Measurements from ENCODE around the gene EFNB3. TPM values are rescaled to one million over a fixed set of nuclear protein-coding genes. Genes with fewer than 3 reads are reported as not detected.

The EFNB3 gene
- total RNA-seq, 1 experiment from 2014 or later: 5.1 TPM

GRCh38 chr17:7719661-7720060 is 14.7 kb downstream of the EFNB3 start:
- Histone ChIP-seq H3K9me3 (no peaks in the 10 kb centered on the region), H3K36me3 (ENCODE audit: control insufficient read depth, insufficient read depth, low read length) (no peaks in the 10 kb centered on the region), H3K27me3 (replicated peaks; ENCODE audit: control insufficient read depth, insufficient read depth, low read length) (no peaks in the 10 kb centered on the region), H3K4me1 (no peaks in the 10 kb centered on the region), H3K4me3 (ENCODE audit: low read depth, low read length) (no peak overlapping the region)
- Mint-ChIP-seq H3K4me1 (ENCODE audit: low read depth, unreplicated experiment) (no peaks in the 10 kb centered on the region), H3K27me3 (ENCODE audit: insufficient read depth, unreplicated experiment) (peaks cover 4% of the 10 kb centered on the region), H3K36me3 (ENCODE audit: insufficient read depth, unreplicated experiment) (no peaks in the 10 kb centered on the region), H3K27ac (ENCODE audit: unreplicated experiment) (no peak overlapping the region), H3K9me3 (ENCODE audit: unreplicated experiment) (no peaks in the 10 kb centered on the region), H3K4me3 (ENCODE audit: unreplicated experiment) (no peak overlapping the region)
- no TSS peak for BruUV-seq (replicated peaks)
- CTCF ChIA-PET: no interaction called here
- TF ChIP-seq CTCF (IDR thresholded peaks at IDR 0.05; ENCODE audit: insufficient read depth in 1 of 2, low read depth in 1 of 2, low read length in 1 of 2, severe bottlenecking in 1 of 2, unreplicated experiment in 1 of 2): no peak
- POLR2A ChIA-PET: no interaction called here
- DNase-seq: no peak
- intact Hi-C loops (cut with micrococcal nuclease; ENCODE audit: unreplicated experiment): no loop called here

GRCh38 chr17:7720125-7720524 is 15.1 kb downstream of the EFNB3 start:
- Histone ChIP-seq H3K36me3 (ENCODE audit: control insufficient read depth, insufficient read depth, low read length) (no peaks in the 10 kb centered on the region), H3K4me1 (no peaks in the 10 kb centered on the region), H3K27me3 (replicated peaks; ENCODE audit: control insufficient read depth, insufficient read depth, low read length) (no peaks in the 10 kb centered on the region), H3K4me3 (ENCODE audit: low read depth, low read length) (no peak overlapping the region), H3K9me3 (no peaks in the 10 kb centered on the region)
- no peak overlapping the region for H3K27ac Mint-ChIP-seq (ENCODE audit: unreplicated experiment)
- H3K27me3 Mint-ChIP-seq (ENCODE audit: insufficient read depth, unreplicated experiment): peaks cover 4% of the 10 kb centered on the region
- no peaks in the 10 kb centered on the region for H3K4me1 Mint-ChIP-seq (ENCODE audit: low read depth, unreplicated experiment)
- BruUV-seq (replicated peaks): no TSS peak
- no peak overlapping the region for H3K4me3 Mint-ChIP-seq (ENCODE audit: unreplicated experiment)
- no peak for DNase-seq
- no peak for TF ChIP-seq CTCF (IDR thresholded peaks at IDR 0.05; ENCODE audit: insufficient read depth in 1 of 2, low read depth in 1 of 2, low read length in 1 of 2, severe bottlenecking in 1 of 2, unreplicated experiment in 1 of 2)
- no peaks in the 10 kb centered on the region for H3K36me3 Mint-ChIP-seq (ENCODE audit: insufficient read depth, unreplicated experiment)
- POLR2A ChIA-PET: interaction anchor here (0.6 kb wide), 1 partner anchor 212 kb away, joined by 4 read pairs; the partner anchor contains the start of gene CNTROB
- intact Hi-C loops (cut with micrococcal nuclease; ENCODE audit: unreplicated experiment): no loop called here
- H3K9me3 Mint-ChIP-seq (ENCODE audit: unreplicated experiment): no peaks in the 10 kb centered on the region
- CTCF ChIA-PET: no interaction called here

DNA sequence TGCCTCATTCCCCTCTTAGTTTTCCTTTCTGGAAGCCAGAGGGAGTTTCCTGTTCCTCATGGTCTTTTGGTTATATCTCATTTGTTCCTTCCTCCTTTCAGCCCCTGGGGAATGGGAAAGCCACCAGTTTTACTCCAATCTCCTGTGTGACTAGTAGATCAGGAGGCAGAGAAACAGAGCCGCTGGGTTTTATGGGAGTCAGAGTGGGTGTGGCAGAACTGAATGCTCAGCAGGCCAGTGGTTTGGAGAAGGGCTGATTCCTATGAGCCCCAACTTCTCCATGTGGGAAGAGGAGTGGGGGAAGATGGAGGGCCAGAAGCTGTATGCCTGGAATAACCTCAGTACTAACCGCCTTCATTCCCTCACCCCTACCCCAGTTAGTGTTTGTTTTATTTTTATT is 16.6 kb downstream of the EFNB3 start:
- intact Hi-C loops (cut with micrococcal nuclease; ENCODE audit: unreplicated experiment): no loop called here
- no peak overlapping the region for H3K4me3 ChIP-seq (ENCODE audit: low read depth, low read length)
- H3K9me3 ChIP-seq: no peaks in the 10 kb centered on the region
- no peaks in the 10 kb centered on the region for H3K27me3 ChIP-seq (replicated peaks; ENCODE audit: control insufficient read depth, insufficient read depth, low read length)
- no peaks in the 10 kb centered on the region for H3K4me1 Mint-ChIP-seq (ENCODE audit: low read depth, unreplicated experiment)
- peaks cover 6% of the 10 kb centered on the region for H3K27me3 Mint-ChIP-seq (ENCODE audit: insufficient read depth, unreplicated experiment)
- H3K4me1 ChIP-seq: no peaks in the 10 kb centered on the region
- H3K9me3 Mint-ChIP-seq (ENCODE audit: unreplicated experiment): no peaks in the 10 kb centered on the region
- no TSS peak for BruUV-seq (replicated peaks)
- H3K36me3 ChIP-seq (ENCODE audit: control insufficient read depth, insufficient read depth, low read length): no peaks in the 10 kb centered on the region
- H3K36me3 Mint-ChIP-seq (ENCODE audit: insufficient read depth, unreplicated experiment): no peaks in the 10 kb centered on the region
- H3K4me3 Mint-ChIP-seq (ENCODE audit: unreplicated experiment): no peak overlapping the region
- ChIA-PET POLR2A (no interaction called here), CTCF (no interaction called here)
- H3K27ac Mint-ChIP-seq (ENCODE audit: unreplicated experiment): no peak overlapping the region
- TF ChIP-seq CTCF (IDR thresholded peaks at IDR 0.05; ENCODE audit: insufficient read depth in 1 of 2, low read depth in 1 of 2, low read length in 1 of 2, severe bottlenecking in 1 of 2, unreplicated experiment in 1 of 2): no peak
- DNase-seq: no peak
